Astrocyte (in vitro differentiated cells and primary cell): ENCODE measurements around the gene DIRAS3. TPM values are rescaled to one million over a fixed set of nuclear protein-coding genes. Genes with fewer than 3 reads are reported as not detected.
A peak's percentile ranks its signal among the peaks of the same experiment; 100 is the strongest.
"Not testable (repeated sequence)": the region's sequence is repeated elsewhere in the genome, so short reads cannot be mapped to it uniquely, and the experiment has no call there.

Experiments
- DNase-seq: peaks from one replicate; pipeline ENCODE4 v3.0.0-alpha.2; 2010; ENCODE audit warnings: low read depth
- FAIRE-seq: peaks from 2 replicates; lab custom pipeline; 2011; peaks lifted over from hg19 to GRCh38; lab: Jason Lieb, UNC
- H2AFZ ChIP-seq: 2 replicates; pipeline ENCODE4 v1.6.0; 2012; ENCODE audit warnings: low read depth, low read length, inconsistent platforms
- H3K27ac ChIP-seq: 2 replicates; pipeline ENCODE4 v1.5.1; 2011; ENCODE audit warnings: low read depth, low read length, inconsistent platforms
- H3K27me3 ChIP-seq: 2 replicates; pipeline ENCODE4 v1.6.0; 2011; ENCODE audit warnings: low read length, inconsistent platforms; ENCODE audit not compliant: insufficient read depth
- H3K36me3 ChIP-seq: 2 replicates; pipeline ENCODE4 v1.5.1; 2011; ENCODE audit warnings: low read length, inconsistent platforms; ENCODE audit not compliant: insufficient read depth
- H3K4me1 ChIP-seq: 2 replicates; pipeline ENCODE4 v1.5.1; 2011; ENCODE audit warnings: low read length, inconsistent platforms; ENCODE audit not compliant: insufficient read depth
- H3K4me2 ChIP-seq: 2 replicates; pipeline ENCODE4 v1.6.0; 2012; ENCODE audit warnings: low read length, inconsistent platforms
- H3K4me3 ChIP-seq: 2 replicates; pipeline ENCODE4 v1.5.1; 2011; ENCODE audit warnings: low read depth, mild to moderate bottlenecking, low read length, inconsistent platforms; ENCODE audit not compliant: insufficient read depth
- H3K79me2 ChIP-seq: 2 replicates; pipeline ENCODE4 v1.6.0; 2012; ENCODE audit warnings: mild to moderate bottlenecking, low read length, inconsistent platforms; ENCODE audit not compliant: insufficient read depth
- H3K9ac ChIP-seq: 2 replicates; pipeline ENCODE4 v1.6.0; 2012; ENCODE audit warnings: mild to moderate bottlenecking, low read length, inconsistent platforms
- H3K9me3 ChIP-seq: 2 replicates; pipeline ENCODE4 v1.5.1; 2012; ENCODE audit warnings: low read depth, mild to moderate bottlenecking, low read length, inconsistent platforms; ENCODE audit not compliant: insufficient read depth
- H4K20me1 ChIP-seq: 2 replicates; pipeline ENCODE4 v1.6.0; 2012; ENCODE audit warnings: low read length, inconsistent platforms; ENCODE audit not compliant: insufficient read depth
- H3K27ac Mint-ChIP-seq: one replicate; pipeline ENCODE4 v1.8.0; 2021; ENCODE audit warnings: mild to moderate bottlenecking, mixed read lengths; ENCODE audit not compliant: unreplicated experiment
- H3K27me3 Mint-ChIP-seq: one replicate; pipeline ENCODE4 v1.8.0; 2021; ENCODE audit warnings: low read depth, mixed read lengths; ENCODE audit not compliant: unreplicated experiment
- H3K36me3 Mint-ChIP-seq: one replicate; pipeline ENCODE4 v1.8.0; 2021; ENCODE audit warnings: low read depth, mixed read lengths; ENCODE audit not compliant: unreplicated experiment
- H3K4me1 Mint-ChIP-seq: one replicate; pipeline ENCODE4 v1.8.0; 2021; ENCODE audit warnings: low read depth, mixed read lengths; ENCODE audit not compliant: unreplicated experiment
- H3K4me3 Mint-ChIP-seq: one replicate; pipeline ENCODE4 v1.8.0; 2021; ENCODE audit warnings: mild to moderate bottlenecking, moderate library complexity, mixed read lengths; ENCODE audit not compliant: unreplicated experiment
- H3K9me3 Mint-ChIP-seq: one replicate; pipeline ENCODE4 v1.8.0; 2021; ENCODE audit warnings: mild to moderate bottlenecking, mixed read lengths; ENCODE audit not compliant: unreplicated experiment
- EZH2 ChIP-seq: IDR thresholded peaks from 2 replicates; pipeline ENCODE4 v1.6.1; 2012; ENCODE audit warnings: mild to moderate bottlenecking, low read length, inconsistent platforms; ENCODE audit not compliant: insufficient read depth
- total RNA-seq: library from RNA; stranded (reverse); gene quantifications from 2 replicates; pipeline ENCODE4 v1.2.1, GENCODE V29; 2021
- TF ChIP-seq, protein P1 (sequence below): IDR thresholded peaks from 2 replicates; pipeline ENCODE4 v1.5.1; 2011; ENCODE audit warnings: low read depth, mild to moderate bottlenecking, inconsistent platforms, low read length, moderate library complexity; ENCODE audit not compliant: insufficient read depth

DIRAS3 gene
- total RNA-seq, 1 donor from 2014 or later, result 0.52 TPM

DNA sequence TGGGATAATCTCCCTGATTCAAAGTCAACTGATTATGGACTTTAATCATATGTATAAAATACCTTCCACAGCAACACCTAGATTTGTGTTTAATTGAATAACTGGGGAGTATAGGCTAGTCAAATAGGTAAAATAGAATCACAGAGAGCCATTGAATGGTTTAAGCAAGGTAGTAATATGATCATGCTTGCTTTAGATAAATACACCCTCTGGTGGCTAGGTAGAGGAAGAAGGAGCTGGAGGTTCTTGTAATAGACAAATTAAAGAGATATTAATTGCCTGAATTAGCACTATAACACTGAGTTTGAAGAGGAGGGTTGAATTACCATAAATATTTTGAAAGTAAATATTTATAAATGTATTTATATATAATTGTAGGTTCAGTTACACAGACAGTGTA is 40.3 kb downstream of the DIRAS3 start:
- H3K27me3 Mint-ChIP-seq, result peaks cover 3% of the 10 kb centered on the region
- H3K27ac ChIP-seq, result no peak overlapping the region
- peak; percentile 42 for DNase-seq

GRCh38 chr1:68003626-68004025 is 46.8 kb downstream of the DIRAS3 start:
- not testable (repeated sequence) for H2AFZ ChIP-seq, DNase-seq, FAIRE-seq, H3K4me2 ChIP-seq, H3K79me2 ChIP-seq, H3K4me1 Mint-ChIP-seq, H3K36me3 ChIP-seq, H4K20me1 ChIP-seq, H3K27me3 ChIP-seq, H3K4me1 ChIP-seq, H3K9me3 ChIP-seq, H3K9ac ChIP-seq, H3K27ac Mint-ChIP-seq, H3K27ac ChIP-seq, H3K27me3 Mint-ChIP-seq, H3K36me3 Mint-ChIP-seq, H3K4me3 ChIP-seq, H3K4me3 Mint-ChIP-seq
- H3K9me3 Mint-ChIP-seq, result peaks cover 29% of the 10 kb centered on the region

More for the DNA sequence above, 40.3 kb downstream of the DIRAS3 start:
- Histone ChIP-seq H3K79me2 (no peaks in the 10 kb centered on the region), H3K4me3 (no peak overlapping the region), H2AFZ (no peak overlapping the region), H3K4me2 (no peak overlapping the region), H3K36me3 (no peaks in the 10 kb centered on the region), H3K9ac (no peak overlapping the region), H3K9me3 (no peaks in the 10 kb centered on the region), H4K20me1 (no peaks in the 10 kb centered on the region), H3K27me3 (no peaks in the 10 kb centered on the region), H3K4me1 (no peaks in the 10 kb centered on the region)
- no peak for FAIRE-seq
- no peaks in the 10 kb centered on the region for H3K36me3 Mint-ChIP-seq
- TF ChIP-seq, protein P1, sequence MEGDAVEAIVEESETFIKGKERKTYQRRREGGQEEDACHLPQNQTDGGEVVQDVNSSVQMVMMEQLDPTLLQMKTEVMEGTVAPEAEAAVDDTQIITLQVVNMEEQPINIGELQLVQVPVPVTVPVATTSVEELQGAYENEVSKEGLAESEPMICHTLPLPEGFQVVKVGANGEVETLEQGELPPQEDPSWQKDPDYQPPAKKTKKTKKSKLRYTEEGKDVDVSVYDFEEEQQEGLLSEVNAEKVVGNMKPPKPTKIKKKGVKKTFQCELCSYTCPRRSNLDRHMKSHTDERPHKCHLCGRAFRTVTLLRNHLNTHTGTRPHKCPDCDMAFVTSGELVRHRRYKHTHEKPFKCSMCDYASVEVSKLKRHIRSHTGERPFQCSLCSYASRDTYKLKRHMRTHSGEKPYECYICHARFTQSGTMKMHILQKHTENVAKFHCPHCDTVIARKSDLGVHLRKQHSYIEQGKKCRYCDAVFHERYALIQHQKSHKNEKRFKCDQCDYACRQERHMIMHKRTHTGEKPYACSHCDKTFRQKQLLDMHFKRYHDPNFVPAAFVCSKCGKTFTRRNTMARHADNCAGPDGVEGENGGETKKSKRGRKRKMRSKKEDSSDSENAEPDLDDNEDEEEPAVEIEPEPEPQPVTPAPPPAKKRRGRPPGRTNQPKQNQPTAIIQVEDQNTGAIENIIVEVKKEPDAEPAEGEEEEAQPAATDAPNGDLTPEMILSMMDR, result peak; percentile 32
- no peak for TF ChIP-seq EZH2
- no peak overlapping the region for H3K27ac Mint-ChIP-seq
- peaks cover 5% of the 10 kb centered on the region for H3K9me3 Mint-ChIP-seq
- H3K4me1 Mint-ChIP-seq, result peaks cover 10% of the 10 kb centered on the region
- no peak overlapping the region for H3K4me3 Mint-ChIP-seq

DNA sequence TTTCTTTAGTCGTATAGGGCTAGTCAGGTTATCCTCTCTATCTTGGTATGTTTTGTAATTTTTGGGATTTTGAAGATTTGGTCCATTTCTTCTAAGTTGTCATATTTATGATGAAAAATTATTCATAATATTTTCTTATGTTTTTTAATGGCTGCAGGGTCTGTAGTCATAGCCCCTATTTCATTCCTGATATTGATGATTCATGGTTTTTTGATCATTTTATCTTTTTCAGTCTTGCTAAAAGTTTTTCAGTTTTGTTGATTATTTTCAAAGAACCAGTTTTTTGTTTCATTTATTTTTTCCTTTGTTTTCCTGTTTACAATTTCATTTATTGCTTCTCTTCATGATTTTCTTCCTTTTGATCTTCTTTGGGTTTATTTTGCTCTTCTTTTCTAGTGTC is 50.2 kb downstream of the DIRAS3 start:
- Mint-ChIP-seq H3K9me3 (peaks cover 24% of the 10 kb centered on the region), H3K4me1 (no peaks in the 10 kb centered on the region), H3K27ac (no peak overlapping the region), H3K36me3 (peaks cover 2% of the 10 kb centered on the region), H3K27me3 (no peaks in the 10 kb centered on the region), H3K4me3 (no peak overlapping the region)
- H3K9me3 ChIP-seq, result no peaks in the 10 kb centered on the region
- H3K9ac ChIP-seq, result no peak overlapping the region
- no peak for FAIRE-seq
- H2AFZ ChIP-seq, result no peak overlapping the region
- no peak for DNase-seq
- H3K79me2 ChIP-seq, result no peaks in the 10 kb centered on the region
- no peak overlapping the region for H3K27ac ChIP-seq
- H3K27me3 ChIP-seq, result no peaks in the 10 kb centered on the region
- H3K4me3 ChIP-seq, result no peak overlapping the region
- H4K20me1 ChIP-seq, result no peaks in the 10 kb centered on the region
- no peak overlapping the region for H3K4me2 ChIP-seq
- no peak for TF ChIP-seq EZH2
- TF ChIP-seq, protein P1, result no peak
- H3K4me1 ChIP-seq, result no peaks in the 10 kb centered on the region
- H3K36me3 ChIP-seq, result no peaks in the 10 kb centered on the region
